ENCODE results near the gene CACNA2D3.

Gene CACNA2D3

DNA sequence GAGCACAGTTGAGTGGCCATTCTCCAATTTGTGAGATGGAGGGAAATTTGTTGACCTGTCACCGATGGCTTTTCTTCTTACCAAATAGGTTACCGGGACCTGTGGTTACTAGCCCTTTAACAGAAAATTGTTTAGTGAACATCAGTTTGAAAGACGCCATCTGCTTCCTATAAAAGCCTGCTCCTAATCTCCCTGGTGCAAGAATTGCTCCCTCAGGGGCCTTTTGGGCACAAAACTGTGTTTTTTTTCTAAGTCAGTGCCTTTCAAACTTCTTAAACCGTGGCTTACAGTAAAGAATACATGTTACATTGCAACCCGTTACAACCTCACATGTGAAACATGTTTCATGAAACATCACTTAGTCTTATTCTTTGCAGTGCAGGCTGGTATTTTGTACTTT is 15.0 kb downstream of the CACNA2D3 start:
- TF ChIP-seq PAX5 (IDR thresholded peaks at IDR 0.05; ENCODE audit: insufficient read depth, low read length, severe bottlenecking) (no peak), SPI1 (IDR thresholded peaks at IDR 0.05; ENCODE audit: low read depth, low read length) (no peak), TAF1 (IDR thresholded peaks at IDR 0.05; ENCODE audit: low read depth, low read length) (no peak)
- no peak for DNase-seq (ENCODE audit: insufficient read length, low spot score)
- FAIRE-seq: no peak

DNA sequence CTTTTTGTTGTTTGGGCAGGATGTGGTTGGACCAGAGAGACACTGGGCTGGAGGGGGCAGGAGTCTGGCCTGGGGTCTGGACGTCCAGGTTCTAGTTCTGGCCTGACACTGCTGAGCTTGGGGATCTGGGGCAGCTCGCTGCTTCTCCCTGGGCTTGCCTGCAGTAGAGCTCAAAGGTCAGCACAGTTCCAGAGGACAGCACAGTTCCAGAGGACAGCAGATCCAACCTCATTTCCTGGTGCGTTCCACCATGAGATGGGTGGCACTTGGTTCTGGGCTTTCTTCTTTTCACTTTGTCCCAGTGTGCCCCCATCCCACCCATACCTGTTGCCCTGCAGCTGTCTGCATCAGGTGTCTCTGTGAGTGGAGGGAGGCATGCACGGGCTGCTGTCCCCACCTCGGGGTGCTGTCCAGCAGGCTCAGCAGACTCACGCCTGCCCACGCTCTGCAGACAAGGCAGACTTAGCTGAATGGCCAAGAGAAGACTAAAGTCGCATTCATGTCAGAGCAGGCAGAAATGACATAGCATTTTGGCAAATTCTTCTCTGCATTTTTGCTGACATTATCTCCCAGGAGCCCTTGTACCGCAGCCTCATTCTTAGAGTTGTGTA is 16.7 kb downstream of the CACNA2D3 start:
- DNase-seq (ENCODE audit: insufficient read length, low spot score): no peak
- TF ChIP-seq SPI1 (IDR thresholded peaks at IDR 0.05; ENCODE audit: low read depth, low read length): no peak
- no peak for TF ChIP-seq POU2F2 (IDR thresholded peaks at IDR 0.05; ENCODE audit: low read depth, low read length)
- no peak for TF ChIP-seq POLR2AphosphoS5 (IDR thresholded peaks at IDR 0.05; ENCODE audit: low read depth, low read length)
- TF ChIP-seq TAF1 (IDR thresholded peaks at IDR 0.05; ENCODE audit: low read depth, low read length): no peak
- no peak for TF ChIP-seq PAX5 (IDR thresholded peaks at IDR 0.05; ENCODE audit: insufficient read depth, low read length, severe bottlenecking)
- no peak for FAIRE-seq

DNA sequence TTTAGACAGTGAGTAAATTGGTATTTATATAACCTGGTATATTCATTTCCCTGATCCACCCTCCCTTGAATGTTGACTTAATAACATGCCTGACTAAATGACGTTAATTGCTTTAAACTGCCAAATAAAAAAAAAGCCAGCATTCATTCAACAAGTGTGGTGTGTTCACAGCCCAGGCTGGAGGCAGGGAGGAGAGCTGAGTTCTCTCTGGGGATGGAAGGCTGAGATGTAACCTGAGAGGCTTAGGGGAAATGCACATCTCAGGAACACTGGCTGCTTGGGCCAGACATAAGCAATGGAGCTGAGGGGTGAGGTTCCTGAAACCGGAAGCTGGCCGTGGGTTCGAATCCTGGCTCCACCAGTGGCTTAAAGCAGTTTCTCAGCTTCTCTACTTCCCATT is 17.3 kb downstream of the CACNA2D3 start:
- FAIRE-seq: no peak
- TF ChIP-seq SPI1 (IDR thresholded peaks at IDR 0.05; ENCODE audit: low read depth, low read length): no peak
- no peak for TF ChIP-seq PAX5 (IDR thresholded peaks at IDR 0.05; ENCODE audit: insufficient read depth, low read length, severe bottlenecking)
- no peak for TF ChIP-seq POLR2AphosphoS5 (IDR thresholded peaks at IDR 0.05; ENCODE audit: low read depth, low read length)
- TF ChIP-seq POU2F2 (IDR thresholded peaks at IDR 0.05; ENCODE audit: low read depth, low read length): no peak
- TF ChIP-seq POLR2A (IDR thresholded peaks at IDR 0.05; ENCODE audit: low read depth, low read length): no peak
- no peak for TF ChIP-seq TAF1 (IDR thresholded peaks at IDR 0.05; ENCODE audit: low read depth, low read length)
- DNase-seq (ENCODE audit: insufficient read length, low spot score): no peak

DNA sequence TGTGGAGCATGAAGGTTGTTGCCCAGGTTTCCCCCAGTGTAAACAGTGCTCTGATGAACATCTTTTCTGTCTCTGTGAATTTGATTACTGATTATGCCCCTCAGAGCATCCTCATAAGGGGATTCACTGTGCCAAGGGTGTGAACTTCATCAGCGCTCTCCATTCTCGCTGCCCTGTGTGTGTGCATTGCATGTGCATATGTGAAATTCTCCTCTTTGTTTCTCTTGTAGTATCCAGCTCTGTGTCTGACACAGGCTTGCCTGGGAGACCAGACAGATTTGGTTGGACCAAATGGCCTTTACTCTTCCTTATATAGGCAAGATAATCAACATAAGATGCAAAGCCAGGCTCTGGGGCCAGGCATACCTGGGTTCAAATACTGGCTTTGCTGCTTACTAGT is 21.9 kb downstream of the CACNA2D3 start:
- FAIRE-seq (no peak), DNase-seq (ENCODE audit: insufficient read length, low spot score) (no peak)
- no peak for TF ChIP-seq SPI1 (IDR thresholded peaks at IDR 0.05; ENCODE audit: low read depth, low read length)
- TF ChIP-seq PAX5 (IDR thresholded peaks at IDR 0.05; ENCODE audit: insufficient read depth, low read length, severe bottlenecking): no peak
- no peak for TF ChIP-seq POLR2A (IDR thresholded peaks at IDR 0.05; ENCODE audit: low read depth, low read length)
- TF ChIP-seq POLR2AphosphoS5 (IDR thresholded peaks at IDR 0.05; ENCODE audit: low read depth, low read length): no peak
- TF ChIP-seq TAF1 (IDR thresholded peaks at IDR 0.05; ENCODE audit: low read depth, low read length): no peak
- TF ChIP-seq POU2F2 (IDR thresholded peaks at IDR 0.05; ENCODE audit: low read depth, low read length): no peak

DNA sequence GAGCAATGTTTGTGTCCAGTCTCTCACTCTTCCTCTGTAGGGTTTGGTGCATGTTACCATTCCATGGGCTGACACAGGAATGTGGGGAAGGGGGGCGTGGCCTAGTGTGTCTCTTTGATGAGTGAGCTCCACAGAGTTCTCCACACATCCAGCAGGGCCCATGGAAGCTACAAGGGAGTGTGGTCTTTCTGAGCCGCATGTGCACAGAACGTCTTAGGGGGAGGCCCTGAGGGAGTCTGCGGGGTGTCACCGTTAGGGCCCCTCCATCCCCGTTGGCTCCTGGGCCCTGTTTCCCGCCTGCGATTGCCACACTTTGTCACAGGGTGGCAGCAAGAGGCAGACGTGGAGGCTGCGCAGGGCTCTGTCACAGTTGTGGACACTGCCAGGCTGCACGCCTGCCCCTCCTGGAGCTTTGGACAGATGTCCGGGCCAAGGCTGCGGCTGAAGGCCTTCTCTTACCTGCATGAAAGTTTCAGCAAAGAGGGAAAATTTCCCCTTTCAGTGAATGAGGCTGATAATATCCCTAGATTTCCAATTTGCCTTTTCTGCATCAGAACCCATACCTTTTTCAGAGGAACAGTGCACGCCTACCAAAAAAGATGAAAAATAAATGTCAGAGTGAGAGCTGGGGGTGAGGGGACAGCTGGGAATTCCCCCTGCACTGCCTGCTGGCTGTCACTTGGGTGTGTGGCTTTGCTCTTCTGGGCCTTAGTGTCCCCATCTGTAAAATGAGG is 24.3 kb downstream of the CACNA2D3 start:
- no peak for TF ChIP-seq POLR2A (IDR thresholded peaks at IDR 0.05; ENCODE audit: low read depth, low read length)
- TF ChIP-seq PAX5 (IDR thresholded peaks at IDR 0.05; ENCODE audit: insufficient read depth, low read length, severe bottlenecking): no peak
- TF ChIP-seq POLR2AphosphoS5 (IDR thresholded peaks at IDR 0.05; ENCODE audit: low read depth, low read length): no peak
- no peak for TF ChIP-seq SPI1 (IDR thresholded peaks at IDR 0.05; ENCODE audit: low read depth, low read length)
- no peak for TF ChIP-seq POU2F2 (IDR thresholded peaks at IDR 0.05; ENCODE audit: low read depth, low read length)
- TF ChIP-seq TAF1 (IDR thresholded peaks at IDR 0.05; ENCODE audit: low read depth, low read length): no peak
- DNase-seq (ENCODE audit: insufficient read length, low spot score): peak; percentile 37
- FAIRE-seq: peak; percentile 48

DNA sequence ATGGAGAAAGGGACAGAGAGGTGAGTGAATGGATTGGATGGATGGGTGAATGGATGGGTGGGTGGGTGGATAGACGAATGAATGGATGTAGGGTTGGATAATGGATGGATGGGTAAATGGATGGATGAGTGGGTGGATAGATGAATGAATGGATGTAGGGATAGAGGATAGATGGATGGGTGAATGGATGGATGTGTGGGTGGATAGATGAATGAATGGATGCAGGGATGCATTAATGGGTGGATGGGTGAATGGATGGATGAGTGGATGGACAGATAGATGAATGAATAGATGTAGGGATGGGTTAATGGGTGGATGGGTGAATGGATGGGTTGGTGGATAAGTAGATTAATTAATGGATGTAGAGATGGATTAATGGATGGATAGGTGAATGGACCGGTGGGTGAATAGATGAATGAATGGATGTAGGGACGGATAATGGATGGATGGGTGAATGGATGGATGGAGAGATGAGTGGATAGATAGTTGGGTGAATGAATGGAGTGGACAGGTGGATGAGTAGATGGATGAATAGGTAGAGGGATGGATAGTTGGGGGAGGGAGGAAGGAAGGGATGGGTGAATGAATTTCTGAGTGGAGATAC is 28.6 kb downstream of the CACNA2D3 start:
- no peak for FAIRE-seq
- TF ChIP-seq TAF1 (IDR thresholded peaks at IDR 0.05; ENCODE audit: low read depth, low read length): no peak
- no peak for TF ChIP-seq POLR2A (IDR thresholded peaks at IDR 0.05; ENCODE audit: low read depth, low read length)
- TF ChIP-seq PAX5 (IDR thresholded peaks at IDR 0.05; ENCODE audit: insufficient read depth, low read length, severe bottlenecking): no peak
- no peak for TF ChIP-seq POU2F2 (IDR thresholded peaks at IDR 0.05; ENCODE audit: low read depth, low read length)
- TF ChIP-seq POLR2AphosphoS5 (IDR thresholded peaks at IDR 0.05; ENCODE audit: low read depth, low read length): no peak
- TF ChIP-seq SPI1 (IDR thresholded peaks at IDR 0.05; ENCODE audit: low read depth, low read length): no peak

DNA sequence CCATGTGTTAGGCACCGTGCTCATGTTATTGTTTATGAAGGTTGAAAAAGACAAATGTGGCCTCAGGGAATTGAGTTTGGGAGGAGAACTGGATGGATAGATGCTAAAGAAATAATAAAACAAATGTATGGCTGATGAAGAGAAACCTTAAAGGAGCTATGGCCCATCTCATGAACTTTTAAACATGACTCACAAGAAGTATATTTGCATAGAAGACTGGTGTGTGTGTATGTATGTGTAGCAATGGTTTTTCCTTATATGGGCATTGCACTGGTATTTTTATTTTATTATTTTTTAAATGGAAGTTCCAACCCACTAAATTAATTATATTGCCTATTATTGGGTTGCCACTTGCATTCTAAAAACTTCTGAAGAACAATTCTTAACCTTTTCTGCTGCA is 31.1 kb downstream of the CACNA2D3 start:
- no peak for TF ChIP-seq SPI1 (IDR thresholded peaks at IDR 0.05; ENCODE audit: low read depth, low read length)
- FAIRE-seq: no peak
- DNase-seq (ENCODE audit: insufficient read length, low spot score): no peak

More for the DNA sequence above, 28.6 kb downstream of the CACNA2D3 start:
- DNase-seq (ENCODE audit: insufficient read length, low spot score): no peak

DNA sequence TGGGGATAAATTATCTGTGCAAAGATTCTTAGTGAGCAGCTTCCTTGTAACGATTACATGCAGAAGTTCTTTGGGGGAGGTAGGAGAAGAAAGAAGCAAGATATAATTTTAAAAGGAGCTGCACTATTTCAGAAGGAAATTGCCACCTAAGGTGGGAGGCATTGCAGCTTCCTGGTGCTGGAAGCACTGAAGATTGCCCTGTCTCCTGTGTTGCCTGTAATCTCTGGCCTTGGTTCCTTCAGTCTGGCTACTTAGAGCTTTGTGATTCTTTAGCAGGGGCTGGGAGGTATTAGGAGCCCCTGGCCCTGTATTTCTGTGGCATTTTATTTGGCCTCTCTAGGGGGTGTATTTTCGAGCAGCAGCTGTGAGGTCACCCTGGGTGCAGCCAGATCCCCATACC is 35.5 kb downstream of the CACNA2D3 start:
- DNase-seq (ENCODE audit: insufficient read length, low spot score): no peak
- TF ChIP-seq POU2F2 (IDR thresholded peaks at IDR 0.05; ENCODE audit: low read depth, low read length): no peak
- no peak for TF ChIP-seq POLR2A (IDR thresholded peaks at IDR 0.05; ENCODE audit: low read depth, low read length)
- TF ChIP-seq PAX5 (IDR thresholded peaks at IDR 0.05; ENCODE audit: insufficient read depth, low read length, severe bottlenecking): no peak
- no peak for TF ChIP-seq SPI1 (IDR thresholded peaks at IDR 0.05; ENCODE audit: low read depth, low read length)
- no peak for TF ChIP-seq POLR2AphosphoS5 (IDR thresholded peaks at IDR 0.05; ENCODE audit: low read depth, low read length)
- no peak for TF ChIP-seq TAF1 (IDR thresholded peaks at IDR 0.05; ENCODE audit: low read depth, low read length)
- FAIRE-seq: no peak

DNA sequence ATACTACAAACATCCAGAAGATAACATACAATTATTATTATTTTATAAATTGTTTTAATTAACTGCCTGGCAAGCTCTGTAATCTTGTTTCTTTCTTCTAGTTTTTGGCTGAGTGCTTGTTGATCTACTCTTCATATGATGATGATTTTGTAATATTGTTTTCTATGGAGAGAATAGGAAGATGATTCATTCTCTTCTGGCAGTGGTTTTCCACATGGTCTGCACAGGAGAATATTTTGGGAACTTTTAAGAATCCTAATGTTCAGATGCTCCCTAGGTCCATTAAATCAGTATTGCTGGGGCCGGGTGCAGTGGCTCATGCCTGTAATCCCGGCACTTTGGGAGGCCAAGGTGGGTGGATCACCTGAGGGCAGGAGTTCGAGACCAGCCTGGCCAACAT is 37.6 kb downstream of the CACNA2D3 start:
- FAIRE-seq (no peak), DNase-seq (ENCODE audit: insufficient read length, low spot score) (no peak)
- TF ChIP-seq POU2F2 (IDR thresholded peaks at IDR 0.05; ENCODE audit: low read depth, low read length) (no peak), POLR2AphosphoS5 (IDR thresholded peaks at IDR 0.05; ENCODE audit: low read depth, low read length) (no peak), POLR2A (IDR thresholded peaks at IDR 0.05; ENCODE audit: low read depth, low read length) (no peak), TAF1 (IDR thresholded peaks at IDR 0.05; ENCODE audit: low read depth, low read length) (no peak), SPI1 (IDR thresholded peaks at IDR 0.05; ENCODE audit: low read depth, low read length) (no peak), PAX5 (IDR thresholded peaks at IDR 0.05; ENCODE audit: insufficient read depth, low read length, severe bottlenecking) (no peak)

Data from GM12891 (cell line).